K562 (cell line): ENCODE data around the gene TPK1. TPM values are rescaled to one million over a fixed set of nuclear protein-coding genes. Genes with fewer than 3 reads are reported as not detected.
A peak's percentile ranks its signal among the peaks of the same experiment; 100 is the strongest.

ENCODE experiments used
- CBX3 ChIP-seq, 2 experiments: IDR thresholded peaks; 1 replicate in 1 of 2; 2 replicates in 1 of 2; pipeline ENCODE4 v1.6.1; 2012; ENCODE audit warnings: inconsistent platforms in 2 of 2, low read length in 2 of 2, borderline replicate concordance in 1 of 2, control low read depth in 1 of 2
- CEBPG ChIP-seq, 3 experiments: fragments of 200-800 bp in 1 of 3; sonication (Bioruptor generic) in 1 of 3; sonication (generic) in 1 of 3; formaldehyde crosslinking in 1 of 3; IDR thresholded peaks in 2 of 3; conservative IDR thresholded peaks in 1 of 3; 2 replicates each; pipeline versions ENCODE4 v1.6.1 to v1.8.0; 2016 to 2022; ENCODE audit warnings: missing compliant biosample characterization in 2 of 3, missing genetic modification characterization in 2 of 3, mild to moderate bottlenecking in 1 of 3, missing genetic modification reagents in 1 of 3
- CHAMP1 ChIP-seq: fragments of 450-650 bp; IDR thresholded peaks from 2 replicates; pipeline ENCODE4 v1.6.1; 2016; ENCODE audit warnings: mild to moderate bottlenecking
- DLX4 ChIP-seq: fragments of 250-450 bp; sonication (Bioruptor Pico); IDR thresholded peaks from 2 replicates; pipeline ENCODE4 v1.6.1; 2021; ENCODE audit warnings: mild to moderate bottlenecking
- DPF2 ChIP-seq: fragments of 450-650 bp; IDR thresholded peaks from 2 replicates; pipeline ENCODE4 v1.6.1; 2016
- EZH2 ChIP-seq: IDR thresholded peaks from 2 replicates; pipeline ENCODE4 v1.6.1; 2012; ENCODE audit warnings: low read depth, mild to moderate bottlenecking, inconsistent platforms, low read length, borderline replicate concordance
- FOXK2 ChIP-seq, 2 experiments: fragments of 450-650 bp; IDR thresholded peaks in 1 of 2; conservative IDR thresholded peaks in 1 of 2; 2 replicates each; pipeline ENCODE4 v1.6.1; 2016; ENCODE audit warnings: low read depth in 2 of 2, mild to moderate bottlenecking in 1 of 2
- JUND ChIP-seq, 2 experiments: IDR thresholded peaks; 2 replicates in 1 of 2; 3 replicates in 1 of 2; pipeline ENCODE4 v1.6.1; 2011; ENCODE audit warnings: borderline replicate concordance in 2 of 2, low read depth in 2 of 2, low read length in 2 of 2, improper control_type of control experiment in 1 of 2, missing biosample characterization in 1 of 2, missing genetic modification characterization in 1 of 2, missing genetic modification reagents in 1 of 2
- NFE2L1 ChIP-seq: fragments of 450-650 bp; IDR thresholded peaks from 2 replicates; pipeline ENCODE4 v1.6.1; 2016; ENCODE audit warnings: missing genetic modification characterization, low read depth, mild to moderate bottlenecking, missing compliant biosample characterization, moderate library complexity, borderline replicate concordance
- POLR3G ChIP-seq: IDR thresholded peaks from 2 replicates; pipeline ENCODE4 v1.6.1; 2011; ENCODE audit not compliant: insufficient read length, insufficient replicate concordance; ENCODE audit errors: extremely low read depth
- RBM22 ChIP-seq: fragments of 200-400 bp; formaldehyde crosslinking; IDR thresholded peaks from 2 replicates; pipeline ENCODE4 v1.6.1; 2018; ENCODE audit warnings: low read length, low read depth; ENCODE audit not compliant: poor library complexity, severe bottlenecking
- RFX5 ChIP-seq: IDR thresholded peaks from 2 replicates; pipeline ENCODE4 v1.6.1; 2011; ENCODE audit warnings: low read depth, mild to moderate bottlenecking, improper control_type of control experiment, low read length
- RFX7 ChIP-seq: fragments of 250-450 bp; sonication (Bioruptor Pico); IDR thresholded peaks from 2 replicates; pipeline ENCODE4 v1.5.1; 2021; ENCODE audit warnings: mild to moderate bottlenecking
- RNF219 ChIP-seq: fragments of 250-450 bp; sonication (Bioruptor Pico); IDR thresholded peaks from 2 replicates; pipeline ENCODE4 v1.5.0; 2022; ENCODE audit warnings: mild to moderate bottlenecking
- SRSF1 ChIP-seq: fragments of 200-400 bp; formaldehyde crosslinking; IDR thresholded peaks from 2 replicates; pipeline ENCODE4 v1.6.1; 2017; ENCODE audit warnings: mild to moderate bottlenecking, low read depth, low read length, moderate library complexity
- SUPT5H ChIP-seq: fragments of 450-650 bp; IDR thresholded peaks from 2 replicates; pipeline ENCODE4 v1.6.1; 2016
- ZBTB34 ChIP-seq: fragments of 250-450 bp; sonication (Bioruptor Pico); IDR thresholded peaks from 2 replicates; pipeline ENCODE4 v1.8.0; 2021; ENCODE audit warnings: mild to moderate bottlenecking, moderate library complexity
- ZNF133 ChIP-seq: fragments of 250-450 bp; sonication (Bioruptor Pico); IDR thresholded peaks from 2 replicates; pipeline ENCODE4 v1.4.0; 2020; ENCODE audit warnings: mild to moderate bottlenecking
- polyA plus RNA-seq, 8 experiments: library from polyadenylated mRNA; depleted of rRNA in 4 of 8; stranded (reverse) in 5 of 8; unstranded in 3 of 8; fragments of >200 nt; fragmentation: Nextera tagmentation in 2 of 8; fragmentation: Illumina TruSeq in 1 of 8; extraction: Ambion mirVana in 2 of 8; extraction: Trizol in 1 of 8; gene quantifications; 2 replicates each; pipeline versions ENCODE4 v1.2.1 to v1.2.3, GENCODE V29; 2011 to 2014; ENCODE audit warnings: inconsistent platforms in 1 of 8, missing spikeins in 1 of 8
- total RNA-seq, 7 experiments: library from RNA; depleted of rRNA in 6 of 7; stranded (reverse); fragments of >200 nt in 6 of 7; fragmentation: Illumina TruSeq in 2 of 7; extraction: Trizol in 2 of 7; gene quantifications; 2 replicates each; pipeline versions ENCODE4 v1.2.1 to v1.2.3, GENCODE V29; 2011 to 2021; ENCODE audit warnings: low replicate concordance in 1 of 7

Gene TPK1
- total and polyA plus RNA-seq, 9 of the 15 experiments (the other 6 are each of a cell fraction or from before 2014, with no cell fraction given), result 5.1 to 16.2 (median 9.2) TPM

- TF ChIP-seq SUPT5H, result peak; percentile 91
- peak; percentile 90 for TF ChIP-seq DPF2
- TF ChIP-seq RFX5, result 0 out of 2 replicates have a peak, but pooled peaks have one; percentile 59
- TF ChIP-seq RNF219 (CRISPR knock-in tag), result no peak
- TF ChIP-seq DLX4 (CRISPR knock-in tag), result no peak
- TF ChIP-seq CBX3 (IDR thresholded peaks at IDR 0.05; ENCODE audit: borderline replicate concordance in 1 of 2, low read length in 2 of 2), result peak in 1 of 2 experiments; percentile 70; a peak in 1 of 3 replicates
- TF ChIP-seq SRSF1, result no peak
- TF ChIP-seq JUND (IDR thresholded peaks at IDR 0.05; ENCODE audit: borderline replicate concordance, low read depth, low read length), result peak; percentile 68
- TF ChIP-seq JUND (tag; IDR thresholded peaks at IDR 0.05; ENCODE audit: borderline replicate concordance, low read depth, low read length), result peak; percentile 61; the same call in 2 of the 3 replicates
- TF ChIP-seq POLR3G, result no peak
- TF ChIP-seq ZBTB34 (CRISPR knock-in tag), result no peak
- TF ChIP-seq CHAMP1, result peak; percentile 93; the same call in 1 of the 2 replicates
- TF ChIP-seq EZH2, result no peak
- TF ChIP-seq FOXK2 (conservative IDR thresholded peaks at IDR 0.05 in 1 of 2, IDR thresholded peaks at IDR 0.05 in 1 of 2; ENCODE audit: low read depth in 2 of 2), result peak in 1 of 2 experiments; percentile 41; a peak in 2 of 4 replicates
- TF ChIP-seq RBM22, result peak; percentile 60
- TF ChIP-seq CEBPG (CRISPR knock-in tag; IDR thresholded peaks at IDR 0.05), result peak; percentile 81
- TF ChIP-seq CEBPG (tag; conservative IDR thresholded peaks at IDR 0.05 in 1 of 2, IDR thresholded peaks at IDR 0.05 in 1 of 2), result peak; percentile 64 to 86; a peak in 2 of 4 replicates
- TF ChIP-seq NFE2L1 (tag), result no peak
- no peak for TF ChIP-seq RFX7 (CRISPR knock-in tag)
- TF ChIP-seq ZNF133, result no peak
Observed at GRCh38 chr7:144835652-144836544, at the start of gene TPK1 (continued).
